ENCODE results near the gene RABGAP1L. TPM values are rescaled to one million over a fixed set of nuclear protein-coding genes. Genes with fewer than 3 reads are reported as not detected.

The RABGAP1L gene
- total RNA-seq, 2 experiments from 2014 or later: 59.8 to 67.6 TPM

- no peaks in the 10 kb centered on the region for H3K36me3 ChIP-seq (ENCODE audit: insufficient read depth, low read length)
- no peak overlapping the region for H3K27ac ChIP-seq (ENCODE audit: low read depth in 1 of 2, low read length in 2 of 2)
- H3K9me3 ChIP-seq (ENCODE audit: control insufficient read depth in 1 of 2, insufficient read depth in 1 of 2, low read length in 2 of 2): no peaks in the 10 kb centered on the region
- peak in 1 of 14 experiments; percentile 30 for DNase-seq
- ChIA-PET CTCF (no interaction called here), POLR2A (no interaction called here)
- no peaks in the 10 kb centered on the region for H3K27me3 ChIP-seq (ENCODE audit: control insufficient read depth in 1 of 2, insufficient read depth in 2 of 2, low read length in 2 of 2)
- intact Hi-C loops (cut with DNase I, micrococcal nuclease): no loop called here
- no peak for TF ChIP-seq CTCF (IDR thresholded peaks at IDR 0.05)
- Mint-ChIP-seq H3K9me3 (no peaks in the 10 kb centered on the region), H3K36me3 (ENCODE audit: low read depth) (no peaks in the 10 kb centered on the region), H3K27ac (no peak overlapping the region), H3K27me3 (no peaks in the 10 kb centered on the region), H3K4me1 (ENCODE audit: low read depth) (peaks cover 6% of the 10 kb centered on the region), H3K4me3 (no peak overlapping the region)
- no peak for ATAC-seq (ENCODE audit: poor library complexity)
- H3K4me3 ChIP-seq (ENCODE audit: low read length): no peak overlapping the region
- no peaks in the 10 kb centered on the region for H3K4me1 ChIP-seq (ENCODE audit: insufficient read depth, low read length)
These were observed 627.4 kb downstream of the RABGAP1L start for GRCh38 chr1:174786760-174787159.

GRCh38 chr1:174788981-174789380 is 629.7 kb downstream of the RABGAP1L start:
- Histone ChIP-seq H3K27ac (ENCODE audit: low read depth in 1 of 2, low read length in 2 of 2) (no peak overlapping the region), H3K4me3 (ENCODE audit: low read length) (no peak overlapping the region), H3K9me3 (ENCODE audit: control insufficient read depth in 1 of 2, insufficient read depth in 1 of 2, low read length in 2 of 2) (no peaks in the 10 kb centered on the region), H3K27me3 (ENCODE audit: control insufficient read depth in 1 of 2, insufficient read depth in 2 of 2, low read length in 2 of 2) (no peaks in the 10 kb centered on the region), H3K4me1 (ENCODE audit: insufficient read depth, low read length) (no peaks in the 10 kb centered on the region), H3K36me3 (ENCODE audit: insufficient read depth, low read length) (no peaks in the 10 kb centered on the region)
- Mint-ChIP-seq H3K27me3 (no peaks in the 10 kb centered on the region), H3K9me3 (no peaks in the 10 kb centered on the region), H3K27ac (no peak overlapping the region), H3K4me1 (ENCODE audit: low read depth) (peaks cover 12% of the 10 kb centered on the region), H3K4me3 (no peak overlapping the region), H3K36me3 (ENCODE audit: low read depth) (no peaks in the 10 kb centered on the region)
- ChIA-PET POLR2A (interaction anchor here (0.6 kb wide), 1 partner anchor 11 kb away, joined by 3 read pairs; no protein-coding TSS in a partner anchor), CTCF (interaction anchor here (1.0 kb wide), 1 partner anchor 194 kb away, joined by 3 read pairs; no protein-coding TSS in a partner anchor)
- ATAC-seq (ENCODE audit: poor library complexity) (no peak), DNase-seq (no peak)
- intact Hi-C loops (cut with DNase I, micrococcal nuclease): no loop called here
- TF ChIP-seq CTCF (IDR thresholded peaks at IDR 0.05): no peak

GRCh38 chr1:174789399-174789798 is 630.1 kb downstream of the RABGAP1L start:
- Histone ChIP-seq H3K4me1 (ENCODE audit: insufficient read depth, low read length) (no peaks in the 10 kb centered on the region), H3K9me3 (ENCODE audit: control insufficient read depth in 1 of 2, insufficient read depth in 1 of 2, low read length in 2 of 2) (no peaks in the 10 kb centered on the region), H3K27me3 (ENCODE audit: control insufficient read depth in 1 of 2, insufficient read depth in 2 of 2, low read length in 2 of 2) (no peaks in the 10 kb centered on the region), H3K27ac (ENCODE audit: low read depth in 1 of 2, low read length in 2 of 2) (no peak overlapping the region), H3K4me3 (ENCODE audit: low read length) (no peak overlapping the region), H3K36me3 (ENCODE audit: insufficient read depth, low read length) (no peaks in the 10 kb centered on the region)
- no peaks in the 10 kb centered on the region for H3K9me3 Mint-ChIP-seq
- intact Hi-C loops (cut with DNase I, micrococcal nuclease): no loop called here
- CTCF ChIA-PET: interaction anchor here (1.0 kb wide), 1 partner anchor 194 kb away, joined by 3 read pairs; no protein-coding TSS in a partner anchor
- DNase-seq (no peak), ATAC-seq (ENCODE audit: poor library complexity) (no peak)
- no peaks in the 10 kb centered on the region for H3K36me3 Mint-ChIP-seq (ENCODE audit: low read depth)
- no peaks in the 10 kb centered on the region for H3K27me3 Mint-ChIP-seq
- POLR2A ChIA-PET: interaction anchor here (0.6 kb wide), 1 partner anchor 10 kb away, joined by 3 read pairs; no protein-coding TSS in a partner anchor
- peaks cover 12% of the 10 kb centered on the region for H3K4me1 Mint-ChIP-seq (ENCODE audit: low read depth)
- H3K27ac Mint-ChIP-seq: no peak overlapping the region
- no peak for TF ChIP-seq CTCF (IDR thresholded peaks at IDR 0.05)
- H3K4me3 Mint-ChIP-seq: no peak overlapping the region

Measured in CD4-positive, alpha-beta T cell (primary cell).